Measurements from ENCODE around the gene OR52H1. TPM values are rescaled to one million over a fixed set of nuclear protein-coding genes. Genes with fewer than 3 reads are reported as not detected.

The OR52H1 gene
- total RNA-seq, 4 donors from 2014 or later: 0.54 TPM; not detected in 3

- no peaks in the 10 kb centered on the region for H3K36me3 ChIP-seq
- no peaks in the 10 kb centered on the region for H3K27me3 ChIP-seq
- WGBS, 2 donors (ENCODE audit: low coverage in 1 of 2): 67 to 90% methylated on average over 1 of the region's 1 CpG
- ATAC-seq: no peak
- TF ChIP-seq POLR2A (IDR thresholded peaks at IDR 0.05): no peak
- no peak for TF ChIP-seq EP300 (IDR thresholded peaks at IDR 0.05)
- TF ChIP-seq POLR2AphosphoS5 (IDR thresholded peaks at IDR 0.05): no peak
- TF ChIP-seq CTCF (IDR thresholded peaks at IDR 0.05): no peak
- H3K9me3 ChIP-seq: no peaks in the 10 kb centered on the region
- no peak overlapping the region for H3K4me3 ChIP-seq
- H3K4me1 ChIP-seq: no peaks in the 10 kb centered on the region
- no peak overlapping the region for H3K27ac ChIP-seq
Measured at GRCh38 chr11:5534046-5534445, 14.3 kb downstream of the OR52H1 start.

GRCh38 chr11:5531053-5531831 is 17.1 kb downstream of the OR52H1 start:
- Histone ChIP-seq H3K4me1 (no peaks in the 10 kb centered on the region), H3K27ac (no peak overlapping the region), H3K4me3 (no peak overlapping the region), H3K36me3 (no peaks in the 10 kb centered on the region), H3K9me3 (no peaks in the 10 kb centered on the region), H3K27me3 (no peaks in the 10 kb centered on the region)
- WGBS, 2 donors (ENCODE audit: low coverage in 1 of 2): 40 to 85% methylated on average over 1 to 2 of the region's 2 CpGs
- TF ChIP-seq POLR2A (IDR thresholded peaks at IDR 0.05) (no peak), EP300 (IDR thresholded peaks at IDR 0.05) (no peak), POLR2AphosphoS5 (IDR thresholded peaks at IDR 0.05) (no peak), CTCF (IDR thresholded peaks at IDR 0.05) (no peak)
- ATAC-seq: no peak

DNA sequence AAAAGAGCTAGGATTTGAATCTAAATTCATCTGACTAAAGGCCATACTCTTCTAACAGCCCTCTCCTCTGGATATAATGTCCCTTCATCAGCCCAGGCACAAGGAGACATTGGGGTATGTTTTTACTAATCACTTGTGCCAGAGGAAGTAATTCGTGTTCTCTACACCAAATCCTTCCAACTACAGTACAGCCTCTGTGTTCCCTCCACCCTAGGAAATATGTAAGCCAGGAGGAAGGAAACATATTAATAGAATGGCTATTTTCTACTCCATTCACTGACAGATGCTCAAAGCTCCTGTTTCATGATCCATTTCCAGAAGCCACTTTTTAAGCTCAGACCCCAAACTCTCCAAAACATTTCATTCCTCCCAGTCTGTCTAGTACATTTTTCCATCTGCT is 19.8 kb downstream of the OR52H1 start:
- no peaks in the 10 kb centered on the region for H3K27me3 ChIP-seq
- H3K9me3 ChIP-seq: no peaks in the 10 kb centered on the region
- H3K4me1 ChIP-seq: no peaks in the 10 kb centered on the region
- TF ChIP-seq POLR2A (IDR thresholded peaks at IDR 0.05) (no peak), CTCF (IDR thresholded peaks at IDR 0.05) (no peak), POLR2AphosphoS5 (IDR thresholded peaks at IDR 0.05) (no peak), EP300 (IDR thresholded peaks at IDR 0.05) (no peak)
- 20 to 60% methylated on average over 1 of the region's 1 CpG for WGBS, 2 donors (ENCODE audit: low coverage in 1 of 2)
- no peak overlapping the region for H3K27ac ChIP-seq
- H3K4me3 ChIP-seq: no peak overlapping the region
- ATAC-seq: no peak
- H3K36me3 ChIP-seq: no peaks in the 10 kb centered on the region

DNA sequence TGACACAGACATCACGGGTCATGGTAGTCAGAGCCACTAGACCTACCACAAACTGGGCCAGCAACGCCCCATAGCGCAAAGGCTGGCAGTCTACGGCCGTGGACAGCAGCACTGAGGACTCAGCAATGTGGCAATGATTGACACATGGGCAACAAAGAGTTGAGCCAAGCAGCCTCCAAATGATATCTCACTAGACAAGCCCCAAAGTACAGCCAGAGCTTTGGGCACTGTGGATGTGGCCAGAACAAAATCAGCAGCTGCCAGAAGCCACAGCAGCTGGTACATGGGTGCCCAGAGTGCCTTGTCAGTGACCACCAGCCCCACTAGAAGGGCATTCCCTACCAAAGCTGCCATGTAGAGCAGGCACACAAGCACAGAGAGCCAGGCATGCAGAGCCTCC is 20.6 kb downstream of the OR52H1 start:
- no peak for ATAC-seq
- H3K27me3 ChIP-seq: no peaks in the 10 kb centered on the region
- no peak overlapping the region for H3K27ac ChIP-seq
- no peaks in the 10 kb centered on the region for H3K36me3 ChIP-seq
- no peaks in the 10 kb centered on the region for H3K9me3 ChIP-seq
- TF ChIP-seq CTCF (IDR thresholded peaks at IDR 0.05): no peak
- TF ChIP-seq POLR2A (IDR thresholded peaks at IDR 0.05): no peak
- TF ChIP-seq EP300 (IDR thresholded peaks at IDR 0.05): no peak
- TF ChIP-seq POLR2AphosphoS5 (IDR thresholded peaks at IDR 0.05): no peak
- no peak overlapping the region for H3K4me3 ChIP-seq
- H3K4me1 ChIP-seq: no peaks in the 10 kb centered on the region
- WGBS, 2 donors (ENCODE audit: low coverage in 1 of 2): no CpG with 5 or more reads among the region's 5 CpGs

DNA sequence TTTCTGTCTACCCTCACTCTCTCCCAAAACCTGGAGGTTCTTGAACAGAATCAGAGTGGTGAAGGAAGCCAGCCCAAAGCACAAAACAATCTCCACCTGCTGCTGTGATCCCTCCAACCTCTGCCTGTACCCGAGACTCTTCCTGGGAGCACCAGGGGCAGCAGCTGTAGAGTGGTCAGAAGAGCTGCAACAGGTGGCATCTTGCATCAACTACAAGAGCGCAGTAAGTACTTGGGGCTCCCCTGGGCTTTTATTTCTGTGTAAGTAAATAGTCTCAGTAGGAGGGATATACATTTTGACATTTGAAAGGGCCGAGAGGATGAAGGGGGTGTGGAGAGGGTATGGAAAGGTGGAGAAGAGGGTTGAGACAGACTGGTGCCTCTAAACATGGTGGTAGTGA is 23.6 kb downstream of the OR52H1 start:
- Histone ChIP-seq H3K36me3 (no peaks in the 10 kb centered on the region), H3K27me3 (no peaks in the 10 kb centered on the region), H3K9me3 (no peaks in the 10 kb centered on the region), H3K4me1 (no peaks in the 10 kb centered on the region), H3K27ac (no peak overlapping the region), H3K4me3 (no peak overlapping the region)
- 0 to 46% methylated on average over 1 to 3 of the region's 3 CpGs for WGBS, 2 donors (ENCODE audit: low coverage in 1 of 2)
- TF ChIP-seq EP300 (IDR thresholded peaks at IDR 0.05): no peak
- ATAC-seq: no peak
